Stimulated activated CD4-positive, alpha-beta T cell treated with anti-CD3 and anti-CD28 coated beads, Interleukin-12 subunit alpha, Interleukin-12 subunit beta, amount 100 ng/mL, for 4 hours (primary cell): ENCODE data around the gene MKNK1.

Experiments
- DNase-seq: peaks from one replicate; pipeline ENCODE4 v3.0.0-alpha.2; 2020

The MKNK1 gene

GRCh38 chr1:46557403-46557802 is 46.7 kb downstream of the MKNK1 start:
- DNase-seq, result no peak

DNA sequence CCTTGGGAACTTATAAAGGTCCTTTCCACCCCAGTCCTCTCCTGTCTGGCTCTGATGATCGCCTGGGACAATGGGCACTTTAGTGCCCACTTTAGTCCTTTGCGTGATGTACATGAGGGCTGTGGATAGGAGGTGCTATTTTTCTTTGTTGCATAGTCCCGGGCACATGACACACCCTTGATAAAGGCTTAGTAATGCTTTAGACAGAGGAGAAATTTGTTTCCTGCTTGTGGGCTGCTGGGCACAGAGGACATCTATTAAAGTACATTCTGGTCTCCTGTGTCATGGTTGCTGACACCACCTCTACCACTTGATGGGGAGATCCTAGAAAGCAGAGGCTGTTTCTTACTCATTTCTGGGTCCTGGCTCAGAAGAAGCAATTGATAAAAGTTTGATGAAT is 47.2 kb downstream of the MKNK1 start:
- no peak for DNase-seq

DNA sequence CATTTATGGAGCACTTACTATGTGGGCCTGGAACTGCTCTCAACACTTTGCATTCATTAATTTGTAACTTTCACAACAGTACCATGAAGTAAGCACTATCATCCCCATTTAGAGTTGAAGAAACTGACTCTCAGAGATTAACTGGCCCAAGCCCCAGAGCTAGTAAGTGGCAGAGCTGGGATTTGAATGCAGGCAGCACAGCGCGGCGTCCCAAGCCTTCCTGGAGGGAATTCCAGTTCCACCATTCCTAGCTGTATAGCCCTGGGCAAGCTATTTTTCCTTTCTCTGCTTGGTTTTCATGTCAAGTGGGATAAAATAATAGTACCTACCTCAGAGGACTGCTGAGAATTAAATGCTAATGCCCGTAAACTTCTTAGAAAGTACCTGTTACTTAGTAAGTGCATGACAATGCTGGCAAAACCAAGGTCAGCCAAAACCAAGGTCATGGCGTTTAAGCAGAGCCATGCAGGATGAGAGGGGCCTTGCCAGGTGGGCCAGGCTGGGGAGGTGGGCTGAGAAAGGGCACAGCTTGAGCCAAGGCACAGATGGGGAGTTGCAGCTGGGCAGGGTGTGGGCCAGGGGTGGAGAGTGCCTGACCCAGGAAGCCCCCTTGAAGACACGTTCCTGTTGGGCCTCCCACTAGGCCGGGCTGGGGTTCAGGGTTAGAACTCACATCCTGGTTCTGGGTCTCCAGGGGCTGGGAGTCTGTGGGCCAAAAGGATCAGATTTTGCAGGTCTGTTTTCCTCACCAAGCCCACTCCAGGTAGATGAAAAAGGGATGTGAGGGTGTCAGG is 48.0 kb downstream of the MKNK1 start:
- DNase-seq, result no peak

DNA sequence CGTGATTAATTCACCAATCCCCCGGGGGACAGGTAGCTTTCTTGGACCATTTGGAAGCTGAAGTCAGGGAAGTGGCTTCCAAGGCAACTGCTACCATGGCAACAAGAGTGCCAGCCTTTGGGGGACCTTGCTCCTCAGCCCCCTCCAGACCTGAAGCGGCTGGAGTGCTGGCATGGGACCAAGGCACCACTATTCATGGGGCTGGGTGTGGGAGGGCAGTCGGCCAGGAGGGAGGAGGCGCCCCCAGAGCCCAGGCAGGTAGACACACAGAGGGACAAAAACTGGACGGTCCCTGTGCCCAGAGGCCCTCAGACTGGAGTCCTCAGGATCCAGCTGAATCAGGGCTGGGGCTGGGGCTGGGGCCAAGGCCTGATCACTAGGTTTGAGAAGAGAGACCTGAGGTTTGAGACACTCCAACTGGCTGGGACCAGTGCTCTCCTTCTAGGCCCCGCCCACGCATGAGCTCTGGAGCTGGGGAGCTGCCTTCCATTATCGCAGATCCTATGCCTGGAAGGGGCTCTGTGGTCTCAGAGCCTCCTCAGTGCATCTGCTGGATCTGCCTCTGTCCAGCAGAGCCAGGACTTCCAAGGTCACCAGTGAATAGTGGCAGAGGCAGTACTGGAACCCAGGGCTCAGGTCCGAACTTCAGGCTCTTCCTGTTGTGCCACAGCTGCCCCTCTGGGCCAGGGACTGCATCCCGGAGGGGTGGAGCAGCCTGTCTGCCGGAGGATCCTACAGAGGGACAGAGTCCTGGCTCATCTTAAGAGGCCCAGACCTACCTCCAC is 49.3 kb downstream of the MKNK1 start:
- no peak for DNase-seq

- DNase-seq, result no peak
Measured at GRCh38 chr1:46554236-46554596, 49.9 kb downstream of the MKNK1 start.

DNA sequence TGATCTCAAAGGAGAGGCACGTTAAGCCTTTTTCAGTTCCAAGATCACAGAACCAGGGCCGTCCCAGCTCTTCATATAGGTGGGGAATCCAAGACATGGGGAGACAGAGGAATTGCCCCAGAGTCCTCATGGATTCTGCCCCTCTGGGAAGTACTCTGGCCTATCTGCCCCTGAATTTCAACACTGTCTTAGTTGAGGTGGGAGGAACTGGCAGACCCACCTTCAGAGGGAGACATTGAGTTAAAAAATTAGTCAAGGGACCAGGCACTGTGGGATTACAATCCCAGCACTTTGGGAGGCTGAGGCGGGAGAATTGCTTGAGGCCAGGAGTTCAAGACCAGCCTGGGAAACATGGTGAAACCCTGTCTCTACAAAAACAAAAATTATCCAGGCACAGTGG is 50.6 kb downstream of the MKNK1 start:
- DNase-seq, result no peak

GRCh38 chr1:46552357-46553237 is 51.5 kb downstream of the MKNK1 start:
- DNase-seq, result no peak

GRCh38 chr1:46551597-46552095 is 52.4 kb downstream of the MKNK1 start, which contains the start of gene KNCN:
KNCN (minus strand) TSS chr1:46551647; CDS start chr1:46551215, 432 bp downstream.
- no peak for DNase-seq

- no peak for DNase-seq
Measured at GRCh38 chr1:46550751-46551231, 53.3 kb downstream of the MKNK1 start.

- DNase-seq, result no peak
Measured at GRCh38 chr1:46549697-46550681, 54.1 kb downstream of the MKNK1 start.

GRCh38 chr1:46547481-46548383 is 56.3 kb downstream of the MKNK1 start:
- DNase-seq, result no peak

DNA sequence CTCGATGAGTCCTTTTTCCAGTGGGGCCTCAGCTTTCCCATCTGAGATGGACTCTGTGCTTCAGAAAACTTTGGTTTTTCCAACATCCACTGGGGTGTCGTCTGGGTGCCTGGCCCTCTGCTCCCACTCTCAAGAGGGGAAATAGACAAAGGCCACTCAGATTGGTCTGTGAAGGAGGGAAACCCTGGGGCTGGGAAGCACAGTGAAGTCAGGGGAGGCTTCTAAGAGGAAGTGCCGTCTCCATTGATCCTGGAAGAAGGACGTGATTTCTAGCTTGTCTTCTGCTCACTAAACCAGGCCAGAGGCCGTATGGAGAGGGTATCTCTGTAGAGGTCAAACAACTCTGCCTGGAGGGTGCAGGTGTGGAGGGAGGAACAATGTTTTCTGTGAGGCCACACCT is 57.9 kb downstream of the MKNK1 start:
- DNase-seq, result no peak

DNA sequence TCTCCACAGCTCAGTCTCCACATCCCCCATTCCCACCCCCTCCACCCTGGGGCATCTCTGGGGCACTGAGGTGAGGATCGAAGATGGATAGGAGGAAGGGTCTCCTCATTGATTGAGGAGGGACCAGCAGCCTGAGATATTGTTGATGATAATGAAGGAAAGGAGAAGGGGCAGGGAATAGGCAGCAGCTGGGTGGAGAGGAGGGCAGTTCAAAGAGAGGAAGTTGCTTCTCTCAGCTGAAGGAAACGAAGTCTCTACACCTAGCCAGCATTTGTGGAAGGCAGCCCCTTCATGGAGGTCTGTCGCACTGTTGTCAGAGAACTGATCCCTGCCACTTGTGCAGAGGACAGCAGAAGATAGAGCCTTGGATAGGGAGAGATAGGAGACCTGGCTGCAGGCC is 58.3 kb downstream of the MKNK1 start:
- DNase-seq, result no peak

DNA sequence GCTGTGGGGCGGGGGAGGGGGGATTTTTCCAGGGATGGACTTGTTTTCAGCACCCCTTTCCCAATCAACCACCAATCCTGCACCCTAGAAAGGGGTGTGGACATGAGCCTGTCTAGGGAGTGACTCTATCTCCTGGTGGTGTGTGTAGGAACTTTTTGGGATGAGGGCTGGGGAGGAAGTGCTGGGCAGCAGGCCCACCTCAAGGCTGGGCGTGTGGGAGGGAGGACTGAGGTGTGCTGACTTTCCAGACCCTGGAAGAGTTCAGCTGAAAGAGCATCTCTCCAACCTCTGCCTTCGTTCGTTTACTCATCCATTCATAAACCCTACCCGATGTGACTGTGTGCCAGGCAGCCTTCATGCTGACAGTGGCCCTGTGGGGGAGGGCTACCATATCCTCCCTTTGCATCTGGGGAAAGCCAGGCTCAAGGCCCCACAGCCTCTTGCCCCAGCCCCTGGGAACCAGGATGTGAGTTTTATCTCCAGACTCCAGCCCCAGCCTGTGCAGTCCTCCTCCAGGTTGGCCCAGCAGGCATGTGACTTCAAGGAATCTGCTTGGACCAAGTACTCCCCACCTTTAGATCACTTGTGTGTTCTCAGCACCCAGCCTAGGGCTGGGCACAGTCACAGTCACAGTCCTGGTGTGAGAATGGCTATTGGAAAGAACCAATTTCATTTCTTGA is 59.4 kb downstream of the MKNK1 start:
- no peak for DNase-seq

- no peak for DNase-seq
Measured at GRCh38 chr1:46543761-46544560, 60.1 kb downstream of the MKNK1 start.

- DNase-seq, result no peak
Measured at GRCh38 chr1:46543382-46543760, 60.7 kb downstream of the MKNK1 start.

- no peak for DNase-seq
Measured at GRCh38 chr1:46539972-46540371, 64.1 kb downstream of the MKNK1 start.

- no peak for DNase-seq
Measured at GRCh38 chr1:46538147-46538546, 65.9 kb downstream of the MKNK1 start.

DNA sequence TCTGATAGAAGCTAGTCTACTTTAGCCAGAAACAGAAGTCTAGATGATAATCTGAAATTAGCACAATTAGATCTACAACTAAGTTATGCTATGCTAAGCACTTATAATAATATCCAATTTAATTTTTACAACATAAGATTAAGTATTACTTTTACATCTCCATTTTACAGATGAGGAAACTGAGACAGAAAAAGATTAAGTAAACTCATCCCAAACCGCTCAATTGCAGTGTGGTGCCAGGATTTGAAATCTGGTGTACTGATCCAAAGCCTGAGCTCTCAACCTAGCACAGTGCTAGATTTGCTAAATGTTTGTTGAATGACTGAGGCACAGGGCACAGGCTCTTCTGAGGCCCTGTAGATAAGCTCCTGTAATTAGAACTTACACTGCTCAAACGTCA is 66.4 kb downstream of the MKNK1 start:
- DNase-seq, result no peak
